ENCODE data around the gene SPIRE2.
A peak's percentile ranks its signal among the peaks of the same experiment; 100 is the strongest.
"Not testable (repeated sequence)": the region's sequence is repeated elsewhere in the genome, so short reads cannot be mapped to it uniquely, and the experiment has no call there.

SPIRE2 gene

DNA sequence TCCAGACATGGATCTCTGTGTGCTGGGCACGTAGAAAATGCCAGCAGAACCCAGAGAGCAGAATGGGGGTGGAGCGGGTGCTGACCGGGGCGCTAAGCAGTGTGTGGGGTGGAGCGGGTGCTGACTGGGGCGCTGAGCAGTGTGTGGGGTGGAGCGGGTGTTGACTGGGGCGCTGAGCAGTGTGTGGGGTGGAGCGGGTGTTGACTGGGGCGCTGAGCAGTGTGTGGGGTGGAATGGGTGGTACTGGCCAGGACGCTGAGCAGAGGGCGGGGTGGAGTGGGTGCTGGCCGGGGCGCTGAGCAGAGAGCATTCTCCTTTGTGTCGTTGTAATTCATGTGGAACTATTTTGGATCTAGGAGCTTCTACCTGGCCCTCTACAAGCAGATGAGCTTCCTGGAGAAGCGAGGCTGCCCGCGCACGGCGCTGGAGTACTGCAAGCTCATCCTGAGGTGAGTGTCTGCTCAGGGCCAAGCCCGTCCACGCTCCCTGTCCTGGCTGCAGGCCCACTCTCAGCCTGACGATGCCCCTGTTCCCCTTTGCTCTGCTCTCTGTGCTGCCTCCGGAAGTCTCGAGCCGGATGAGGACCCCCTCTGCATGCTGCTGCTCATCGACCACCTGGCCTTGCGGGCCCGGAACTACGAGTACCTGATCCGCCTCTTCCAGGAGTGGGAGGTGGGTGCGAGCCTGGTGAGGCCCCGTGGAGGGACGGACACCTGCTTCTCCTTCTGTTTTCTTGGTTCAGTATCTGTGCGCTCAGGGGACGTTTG, 70.1 kb downstream of the SPIRE2 start:
- DNase-seq = no peak

- no peak for DNase-seq
These were observed 71.7 kb downstream of the SPIRE2 start for GRCh38 chr16:89899879-89900481.

DNA sequence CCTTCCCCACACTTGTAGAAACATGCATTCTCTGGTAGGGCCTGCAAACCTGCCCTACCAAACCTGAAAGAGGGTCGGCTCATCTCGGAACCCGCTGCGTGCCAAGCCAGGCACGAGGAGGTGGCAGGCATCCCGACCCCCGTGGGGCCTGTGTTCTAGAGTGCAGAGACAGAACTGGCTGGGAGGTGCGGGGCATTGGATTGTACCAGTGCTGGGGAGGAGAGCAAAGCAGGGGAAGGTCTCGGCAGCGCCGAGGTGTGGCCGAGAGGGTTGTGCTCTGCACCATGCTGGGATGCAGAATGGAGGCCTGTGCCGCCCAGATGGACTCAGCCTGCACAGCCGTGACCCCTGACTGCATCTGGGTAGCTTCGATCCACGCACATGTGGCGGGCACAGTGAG, 72.6 kb downstream of the SPIRE2 start:
- DNase-seq = no peak

DNA sequence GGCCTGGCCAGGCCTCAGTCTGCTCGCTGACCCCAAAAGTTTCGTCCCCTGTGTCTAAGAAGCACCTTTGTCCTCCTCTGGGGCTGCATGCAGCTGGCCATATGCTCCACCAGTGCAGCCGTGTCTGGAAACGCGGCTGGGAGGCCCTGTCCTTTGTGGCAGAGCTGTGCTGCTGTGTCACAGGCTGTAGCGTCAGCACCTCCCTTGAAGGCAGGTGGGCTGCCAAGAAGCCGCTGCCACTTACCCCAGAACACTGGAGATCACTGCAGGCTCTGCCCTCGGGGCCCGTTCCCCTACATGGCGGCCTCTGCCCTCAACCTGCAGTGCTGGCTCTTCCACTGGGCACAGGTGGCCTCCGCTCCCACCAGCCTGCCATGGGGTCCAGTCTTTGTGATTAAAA, 74.7 kb downstream of the SPIRE2 start:
- no peak for DNase-seq

DNA sequence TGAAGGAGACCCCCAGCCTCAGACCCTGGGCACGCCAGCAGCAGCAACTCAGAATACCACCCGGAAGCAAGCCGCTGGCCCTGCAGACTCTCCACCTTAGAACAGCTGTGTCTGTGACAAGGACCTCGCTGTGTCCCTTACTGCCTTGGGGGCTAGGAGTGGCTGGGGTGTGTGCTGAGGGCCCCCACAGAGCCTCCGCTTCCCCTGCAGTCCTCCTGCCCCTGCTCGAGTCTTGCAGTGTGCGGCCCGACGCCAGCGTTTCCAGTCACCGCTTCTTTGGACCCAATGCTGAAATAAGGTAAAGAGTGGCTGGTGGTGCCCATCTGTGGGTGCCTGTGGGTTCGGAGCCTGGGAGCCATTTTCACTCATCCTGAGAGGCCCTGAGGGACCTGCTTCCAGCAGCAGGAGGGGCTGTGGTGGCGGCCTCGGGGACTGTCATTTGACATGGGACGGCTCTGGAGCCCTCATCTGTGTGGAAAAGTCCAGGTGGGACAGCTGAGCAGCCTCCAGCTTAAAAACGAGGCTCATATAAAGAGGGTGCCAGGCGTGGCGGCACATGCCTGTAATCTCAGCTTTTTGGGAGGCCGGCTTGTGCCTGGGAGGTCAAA, 75.7 kb downstream of the SPIRE2 start:
- DNase-seq = no peak

GRCh38 chr16:89904606-89905510, 76.6 kb downstream of the SPIRE2 start:
- DNase-seq = no peak

DNA sequence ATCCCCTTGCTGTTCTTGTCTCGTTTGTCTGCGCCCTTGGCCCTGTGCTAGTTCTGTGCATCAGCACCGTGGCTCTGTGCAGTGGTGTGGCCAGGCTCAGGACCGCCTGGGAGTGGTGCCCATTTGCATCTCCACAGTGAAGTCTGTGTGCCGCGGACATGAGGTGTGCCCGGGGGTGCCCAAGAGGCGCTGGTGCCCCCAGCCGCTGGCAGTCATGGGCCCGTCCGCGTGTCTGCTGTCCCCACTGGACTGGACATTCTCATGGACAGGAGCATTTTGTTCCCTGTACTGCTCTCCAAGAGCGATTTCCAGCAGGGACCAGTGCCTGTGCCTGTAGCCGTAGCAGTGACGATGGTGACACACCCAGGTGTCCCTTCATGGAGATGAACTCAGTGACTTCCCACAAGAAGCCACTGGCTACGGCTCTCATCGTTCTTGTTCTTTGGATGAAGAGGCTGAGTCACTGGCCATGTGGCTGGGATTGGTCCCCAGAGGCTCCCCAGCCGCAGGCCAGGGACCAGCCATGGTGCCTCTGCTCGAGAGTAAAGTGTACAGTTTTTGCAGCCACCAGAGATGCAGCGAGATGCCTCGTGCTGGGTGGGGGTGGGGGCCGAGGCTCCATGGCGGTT, 77.3 kb downstream of the SPIRE2 start:
- no peak for DNase-seq

GRCh38 chr16:89906140-89907025, 78.1 kb downstream of the SPIRE2 start:
- no peak for DNase-seq

DNA sequence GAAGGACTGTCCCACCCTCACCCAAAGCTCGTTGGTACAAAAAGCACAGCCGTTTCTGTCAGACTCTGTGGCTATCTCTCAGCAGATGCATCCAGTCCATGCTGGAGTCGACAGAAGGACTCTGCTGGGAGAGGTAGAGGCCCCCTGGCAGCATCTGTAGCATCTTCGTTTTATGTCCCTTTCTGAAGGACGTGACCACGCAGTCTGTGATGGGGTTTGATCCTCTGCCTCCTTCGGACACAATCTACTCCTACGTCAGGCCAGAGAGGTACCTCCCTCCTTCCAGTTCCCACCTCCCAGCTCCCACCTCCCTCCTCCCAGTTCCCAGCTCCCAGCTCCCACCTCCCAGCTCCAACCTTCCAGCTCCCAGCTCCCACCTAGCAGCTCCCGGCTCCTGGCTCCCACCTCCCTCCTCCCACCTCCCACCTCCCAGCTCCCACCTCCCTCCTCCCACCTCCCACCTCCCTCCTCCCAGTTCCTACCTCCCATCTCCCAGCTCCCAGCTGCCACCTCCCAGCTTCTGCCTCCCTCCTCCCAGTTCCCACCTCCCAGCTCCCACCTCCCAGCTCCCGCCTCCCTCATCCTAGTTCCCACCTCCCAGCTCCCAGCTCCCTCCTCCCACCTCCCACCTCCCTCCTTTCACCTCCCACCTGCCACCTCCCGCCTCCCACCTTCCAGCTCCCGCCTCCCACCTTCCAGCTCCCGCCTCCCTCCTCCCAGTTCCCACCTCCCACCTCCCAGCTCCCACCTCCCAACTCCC, 79.0 kb downstream of the SPIRE2 start:
- no peak for DNase-seq

DNA sequence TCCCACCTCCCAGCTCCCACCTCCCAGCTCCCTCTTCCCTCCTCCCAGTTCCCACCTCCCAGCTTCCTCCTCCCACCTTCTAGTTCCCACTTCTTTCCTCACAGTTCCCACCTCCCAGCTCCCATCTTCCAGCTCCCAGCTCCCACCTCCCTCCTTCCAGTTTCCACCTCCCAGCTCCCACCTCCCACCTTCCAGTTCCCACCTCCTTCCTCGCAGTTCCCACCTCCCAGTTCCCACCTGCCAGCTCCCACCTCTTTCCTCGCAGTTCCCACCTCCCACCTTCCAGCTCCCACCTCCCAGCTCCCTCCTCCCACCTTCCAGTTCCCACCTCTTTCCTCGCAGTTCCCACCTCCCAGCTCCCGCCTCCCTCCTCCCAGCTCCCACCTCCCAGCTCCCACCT, 80.0 kb downstream of the SPIRE2 start:
- DNase-seq = no peak

DNA sequence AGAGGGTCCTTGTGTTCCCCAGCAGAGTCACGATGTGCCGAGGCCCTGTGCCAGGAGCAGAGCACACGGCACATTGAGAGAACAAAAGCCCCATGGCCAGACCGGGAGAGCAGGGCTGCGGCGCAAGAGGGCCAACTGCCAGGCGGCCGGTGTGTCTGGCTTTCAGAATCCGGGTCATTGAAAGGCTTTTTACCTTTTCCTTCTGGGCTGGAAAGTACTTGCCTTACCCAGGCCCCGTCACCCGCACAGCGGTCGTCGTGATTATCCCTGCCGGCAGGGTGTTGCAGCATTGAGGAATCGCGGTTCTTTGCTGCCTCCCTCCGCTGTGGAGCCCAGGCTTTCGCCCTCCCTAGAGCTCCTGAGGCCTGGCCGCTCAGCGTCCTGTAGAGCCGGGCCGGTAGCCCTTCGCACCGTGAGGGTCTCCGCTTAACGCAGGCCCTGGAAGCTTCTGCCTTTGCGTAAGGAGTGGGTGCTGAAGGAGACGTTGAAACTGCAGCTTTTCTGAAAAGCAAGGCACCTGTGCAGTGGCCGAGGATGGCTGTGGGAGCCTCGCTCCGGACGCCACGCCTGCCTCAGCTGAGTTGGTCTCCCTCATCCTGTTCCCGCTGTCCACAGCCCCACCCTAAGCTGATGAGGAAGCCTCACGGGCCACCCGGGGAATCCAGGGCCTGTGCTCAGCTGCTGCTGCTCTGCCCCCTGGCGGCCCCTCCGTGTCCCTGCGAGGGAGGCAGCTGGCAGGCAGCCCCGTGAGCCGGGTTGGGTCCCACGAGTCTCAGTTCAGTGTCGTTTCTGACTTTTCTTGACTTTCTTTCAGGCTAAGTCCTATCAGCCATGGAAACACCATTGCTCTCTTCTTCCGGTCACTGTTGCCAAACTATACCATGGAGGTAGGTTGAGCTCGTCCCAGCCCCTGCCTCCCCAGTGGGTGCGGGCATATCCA, 81.8 kb downstream of the SPIRE2 start:
- DNase-seq = peak; percentile 38 to 67 (median 59)

GRCh38 chr16:89910717-89911354, 82.6 kb downstream of the SPIRE2 start:
- no peak for DNase-seq

GRCh38 chr16:89911375-89911774, 83.1 kb downstream of the SPIRE2 start:
- DNase-seq = no peak

- DNase-seq = no peak
These were observed 83.9 kb downstream of the SPIRE2 start for GRCh38 chr16:89912143-89912542.

DNA sequence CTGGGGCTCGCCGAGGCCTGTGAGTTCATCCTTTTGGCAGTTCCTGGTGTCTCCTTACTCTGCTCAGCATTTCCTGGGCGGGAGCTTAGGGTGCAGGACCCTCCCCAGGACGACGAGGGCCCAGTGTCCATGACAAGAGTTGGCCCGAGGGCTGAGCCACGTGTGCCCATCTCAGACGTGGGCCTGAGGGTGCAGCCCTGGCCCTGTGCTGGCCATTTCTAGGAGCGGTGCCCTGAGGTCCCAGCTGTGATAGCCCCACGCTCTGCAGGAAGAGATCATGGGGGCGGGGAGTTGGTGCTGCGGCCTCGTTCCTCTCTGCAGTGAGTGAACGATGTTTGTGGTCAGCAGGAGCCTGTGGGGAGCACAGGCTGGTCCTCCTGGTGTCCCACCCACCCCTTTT, 84.4 kb downstream of the SPIRE2 start:
- DNase-seq = no peak

GRCh38 chr16:89913408-89914387, 85.4 kb downstream of the SPIRE2 start:
- DNase-seq = no peak

DNA sequence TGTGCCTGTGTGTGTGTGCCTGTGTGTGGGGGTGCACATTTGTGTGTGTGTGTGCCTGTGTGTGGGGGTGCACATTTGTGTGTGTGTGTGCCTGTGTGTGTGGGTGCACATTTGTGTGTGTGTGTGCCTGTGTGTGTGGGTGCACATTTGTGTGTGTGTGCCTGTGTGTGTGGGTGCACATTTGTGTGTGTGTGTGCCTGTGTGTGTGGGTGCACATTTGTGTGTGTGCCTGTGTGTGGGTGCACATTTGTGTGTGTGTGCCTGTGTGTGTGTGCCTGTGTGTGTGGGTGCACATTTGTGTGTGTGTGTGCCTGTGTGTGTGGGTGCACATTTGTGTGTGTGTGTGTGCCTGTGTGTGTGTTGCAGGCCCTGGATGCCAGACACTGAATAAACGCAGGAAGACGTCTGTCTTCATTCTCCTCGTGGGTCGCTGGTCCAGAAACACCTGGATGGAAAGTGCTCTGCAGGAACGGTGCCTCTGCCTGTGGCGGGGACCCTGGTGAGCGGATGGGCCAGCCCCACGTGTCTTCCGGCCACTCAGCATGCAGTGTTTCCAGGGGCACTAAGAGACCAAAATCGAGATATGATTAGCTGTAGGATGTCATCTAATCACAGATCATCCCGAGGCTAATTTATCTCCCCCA, 86.5 kb downstream of the SPIRE2 start:
- not testable (repeated sequence) for DNase-seq

Measured in T-helper 2 cell (primary cell).